Mesenchymal stem cell (in vitro differentiated cells and primary cell): Measurements from ENCODE around the gene KRT75.
A peak's percentile ranks its signal among the peaks of the same experiment; 100 is the strongest.

Source experiments
- DNase-seq: peaks from one replicate; pipeline ENCODE4 v3.0.0-alpha.2; 2013
- H2AFZ ChIP-seq: one replicate; pipeline ENCODE4 v1.6.1; 2013; ENCODE audit warnings: low read depth, mild to moderate bottlenecking, control low read depth, inconsistent platforms, low read length, moderate library complexity
- H2AK5ac ChIP-seq: 2 replicates; pipeline ENCODE4 v1.6.1; 2013; ENCODE audit warnings: low read length, moderate library complexity, mild to moderate bottlenecking, inconsistent platforms; ENCODE audit not compliant: severe bottlenecking
- H2BK120ac ChIP-seq: one replicate; pipeline ENCODE4 v1.6.1; 2013; ENCODE audit warnings: low read depth, mild to moderate bottlenecking, inconsistent platforms, low read length, moderate library complexity
- H2BK12ac ChIP-seq, 2 experiments: one replicate each; pipeline ENCODE4 v1.6.1; 2013; ENCODE audit warnings: inconsistent platforms in 2 of 2, low read length in 2 of 2, mild to moderate bottlenecking in 2 of 2, moderate library complexity in 2 of 2, control low read depth in 1 of 2
- H2BK15ac ChIP-seq: one replicate; pipeline ENCODE4 v1.6.1; 2013; ENCODE audit warnings: mild to moderate bottlenecking, low read depth, inconsistent platforms; ENCODE audit not compliant: poor library complexity, severe bottlenecking
- H2BK5ac ChIP-seq: 2 replicates; pipeline ENCODE4 v1.6.1; 2013; ENCODE audit warnings: low read depth, mild to moderate bottlenecking, low read length, control low read depth, inconsistent platforms; ENCODE audit not compliant: poor library complexity, severe bottlenecking
- H3K14ac ChIP-seq, 2 experiments: one replicate each; pipeline ENCODE4 v1.6.1; 2013; ENCODE audit warnings: inconsistent platforms in 2 of 2, low read length in 2 of 2, control low read depth in 1 of 2, mild to moderate bottlenecking in 1 of 2, moderate library complexity in 1 of 2
- H3K18ac ChIP-seq, 2 experiments: one replicate each; pipeline ENCODE4 v1.6.1; 2013; ENCODE audit warnings: inconsistent platforms in 2 of 2, low read length in 2 of 2, control low read depth in 1 of 2, low read depth in 1 of 2, mild to moderate bottlenecking in 1 of 2
- H3K23ac ChIP-seq, 2 experiments: one replicate each; pipeline ENCODE4 v1.6.1; 2013; ENCODE audit warnings: inconsistent platforms in 2 of 2, low read length in 2 of 2, mild to moderate bottlenecking in 2 of 2, moderate library complexity in 2 of 2, control low read depth in 1 of 2
- H3K27ac ChIP-seq: 2 replicates; pipeline ENCODE4 v1.5.1; 2013; ENCODE audit warnings: mild to moderate bottlenecking, moderate library complexity, low read length, control low read depth, inconsistent platforms; ENCODE audit not compliant: poor library complexity, severe bottlenecking
- H3K27me3 ChIP-seq, 2 experiments: 2 replicates each; pipeline versions ENCODE4 v1.6.1 to v1.7.0; 2013; ENCODE audit warnings: low read length in 2 of 2, mild to moderate bottlenecking in 2 of 2, moderate library complexity in 2 of 2, control low read depth in 1 of 2, inconsistent platforms in 1 of 2; ENCODE audit not compliant: control insufficient read depth in 1 of 2, insufficient read depth in 1 of 2
- H3K36me3 ChIP-seq, 2 experiments: 2 replicates each; pipeline versions ENCODE4 v1.6.1 to v1.7.0; 2013; ENCODE audit warnings: low read length in 2 of 2, control low read depth in 1 of 2, inconsistent platforms in 1 of 2, low read depth in 1 of 2, mild to moderate bottlenecking in 1 of 2; ENCODE audit not compliant: insufficient read depth in 2 of 2, control insufficient read depth in 1 of 2
- H3K4ac ChIP-seq, 2 experiments: one replicate each; pipeline ENCODE4 v1.6.1; 2013; ENCODE audit warnings: inconsistent platforms in 2 of 2, low read length in 2 of 2, mild to moderate bottlenecking in 2 of 2, moderate library complexity in 2 of 2, control low read depth in 1 of 2, low read depth in 1 of 2
- H3K4me1 ChIP-seq: 2 replicates; pipeline ENCODE4 v1.6.1; 2013; ENCODE audit warnings: low read depth, low read length, control low read depth; ENCODE audit not compliant: control insufficient read depth, insufficient read depth
- H3K4me2 ChIP-seq: 2 replicates; pipeline ENCODE4 v1.6.1; 2013; ENCODE audit warnings: low read length, mild to moderate bottlenecking, inconsistent platforms; ENCODE audit not compliant: poor library complexity, severe bottlenecking
- H3K4me3 ChIP-seq, 2 experiments: 2 replicates each; pipeline versions ENCODE4 v1.5.1 to v1.7.0; 2013; ENCODE audit warnings: low read length in 2 of 2, mild to moderate bottlenecking in 2 of 2, control low read depth in 1 of 2, low read depth in 1 of 2; ENCODE audit not compliant: insufficient read depth in 1 of 2
- H3K79me1 ChIP-seq: replicated peaks from 2 replicates; pipeline ENCODE4 v1.6.1; 2013; ENCODE audit warnings: mild to moderate bottlenecking, control low read depth, low read length, inconsistent platforms; ENCODE audit not compliant: poor library complexity, severe bottlenecking
- H3K9ac ChIP-seq: 2 replicates; pipeline ENCODE4 v1.7.0; 2013; ENCODE audit warnings: mild to moderate bottlenecking, low read length, moderate library complexity
- H3K9me3 ChIP-seq: 2 replicates; pipeline ENCODE4 v1.7.0; 2013; ENCODE audit warnings: mild to moderate bottlenecking, low read length; ENCODE audit not compliant: control insufficient read depth
- H4K8ac ChIP-seq: one replicate; pipeline ENCODE4 v1.6.1; 2013; ENCODE audit warnings: inconsistent platforms, mild to moderate bottlenecking, low read length, moderate library complexity
- H4K91ac ChIP-seq: one replicate; pipeline ENCODE4 v1.6.1; 2013; ENCODE audit warnings: mild to moderate bottlenecking, low read length, inconsistent platforms
- WGBS: methylation state at CpG from one replicate; pipeline ENCODE4 v1.1.7; 2013; ENCODE audit warnings: mixed read lengths; 5-methylcytosine and 5-hydroxymethylcytosine counted together

Gene KRT75

DNA sequence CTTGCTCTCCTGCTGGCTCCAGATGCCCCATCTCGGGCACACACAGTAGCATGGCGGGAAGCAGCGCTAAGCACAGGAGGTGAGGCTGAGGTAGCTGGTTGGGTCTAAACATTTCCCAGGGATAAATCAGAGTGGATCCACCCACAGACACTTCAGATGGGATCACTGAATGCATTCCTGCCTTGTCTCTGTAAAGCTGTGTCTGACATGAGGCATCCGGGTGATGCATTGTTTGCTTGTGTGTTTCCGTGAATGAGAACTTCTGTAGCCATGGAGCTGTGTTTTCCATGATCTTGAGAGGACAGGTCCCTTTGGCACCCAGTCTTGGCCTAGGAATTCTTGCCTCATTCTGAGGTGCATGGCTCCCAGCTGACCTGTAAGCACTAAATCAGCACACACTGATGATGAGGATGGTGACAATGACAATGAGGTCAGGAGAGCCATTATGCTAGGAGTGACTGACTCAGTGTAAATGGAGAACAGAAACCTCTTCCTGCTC is 6.7 kb upstream of the KRT75 start:
- no peak overlapping the region for H2BK5ac ChIP-seq
- H3K4me3 ChIP-seq: no peak overlapping the region
- H3K14ac ChIP-seq: no peak overlapping the region
- no peak overlapping the region for H3K18ac ChIP-seq
- H3K9ac ChIP-seq: peak overlapping the region; percentile 6
- H3K4me2 ChIP-seq: no peak overlapping the region
- no peak overlapping the region for H2BK120ac ChIP-seq
- no peaks in the 10 kb centered on the region for H3K9me3 ChIP-seq
- no peaks in the 10 kb centered on the region for H3K4me1 ChIP-seq
- 91% methylated on average over 5 of the region's 5 CpGs for WGBS
- H4K91ac ChIP-seq: no peak overlapping the region
- no peak overlapping the region for H2AK5ac ChIP-seq
- no peak overlapping the region for H2AFZ ChIP-seq
- no peak overlapping the region for H2BK15ac ChIP-seq
- no peak overlapping the region for H3K27ac ChIP-seq
- H3K4ac ChIP-seq: no peak overlapping the region
- H3K23ac ChIP-seq: no peak overlapping the region
- no peak overlapping the region for H2BK12ac ChIP-seq
- peaks cover 23 to 27% of the 10 kb centered on the region in 2 experiments for H3K27me3 ChIP-seq
- no peak overlapping the region for H4K8ac ChIP-seq
- H3K36me3 ChIP-seq: no peaks in the 10 kb centered on the region
- no peaks in the 10 kb centered on the region for H3K79me1 ChIP-seq
- peak; percentile 17 for DNase-seq

DNA sequence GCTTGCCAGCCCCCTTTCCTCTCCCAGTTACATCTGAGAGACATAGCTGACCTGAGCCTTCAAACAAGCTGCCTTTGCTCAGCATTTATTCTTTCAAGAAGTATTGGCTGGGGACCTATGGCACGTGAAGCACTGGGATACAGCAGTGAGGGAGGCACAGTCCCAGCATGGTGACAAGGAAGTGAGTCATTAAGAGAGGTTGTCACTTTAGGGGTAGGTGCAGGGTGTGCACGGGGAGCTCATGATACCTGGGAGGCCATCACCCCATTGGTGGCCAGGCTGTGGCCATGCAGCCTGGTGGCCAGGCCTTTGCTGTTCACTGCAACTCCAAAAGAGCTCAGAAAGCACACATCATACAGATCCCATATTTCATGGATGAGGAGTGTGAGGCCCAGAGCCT is 5.7 kb upstream of the KRT75 start:
- H3K14ac ChIP-seq: no peak overlapping the region
- no peaks in the 10 kb centered on the region for H3K4me1 ChIP-seq

DNA sequence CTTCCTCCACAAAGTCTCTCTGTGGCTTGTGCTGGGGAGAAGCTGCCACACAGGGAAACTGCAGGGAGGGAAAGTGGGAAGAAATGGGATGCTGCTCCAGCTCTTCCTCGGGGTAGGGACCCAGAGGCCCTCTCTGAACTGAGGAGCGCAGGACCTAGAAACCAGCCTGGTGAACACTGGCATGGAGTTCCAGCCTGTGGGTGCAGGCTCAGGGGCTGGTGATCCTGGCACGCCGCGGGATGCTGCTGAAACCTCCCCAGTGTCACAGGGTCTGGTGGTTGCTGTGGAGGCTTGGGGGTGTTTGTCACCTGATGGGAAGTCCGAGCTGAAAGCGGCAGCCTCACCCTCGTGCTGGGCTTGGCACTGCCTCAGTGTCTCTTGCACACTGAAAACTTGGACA is 5.2 kb upstream of the KRT75 start:
- WGBS: 70% methylated on average over 8 of the region's 8 CpGs
- H3K14ac ChIP-seq: no peak overlapping the region

More for the DNA sequence above, 5.7 kb upstream of the KRT75 start:
- H3K27ac ChIP-seq: no peak overlapping the region
- no peak overlapping the region for H3K4me2 ChIP-seq
- no peaks in the 10 kb centered on the region for H3K9me3 ChIP-seq
- no peak overlapping the region for H2BK120ac ChIP-seq
- WGBS: 53% methylated on average over 1 of the region's 2 CpGs
- no peak overlapping the region for H3K23ac ChIP-seq
- no peak overlapping the region for H2BK5ac ChIP-seq
- H3K18ac ChIP-seq: no peak overlapping the region
- no peak overlapping the region for H2AK5ac ChIP-seq
- peaks cover 17 to 27% of the 10 kb centered on the region in 2 experiments for H3K27me3 ChIP-seq
- H3K4ac ChIP-seq: no peak overlapping the region
- H2BK12ac ChIP-seq: no peak overlapping the region
- H3K4me3 ChIP-seq: no peak overlapping the region
- H4K8ac ChIP-seq: no peak overlapping the region
- no peak overlapping the region for H3K9ac ChIP-seq
- no peak for DNase-seq
- H3K79me1 ChIP-seq: no peaks in the 10 kb centered on the region
- no peaks in the 10 kb centered on the region for H3K36me3 ChIP-seq
- H4K91ac ChIP-seq: no peak overlapping the region
- H2AFZ ChIP-seq: no peak overlapping the region
- no peak overlapping the region for H2BK15ac ChIP-seq

DNA sequence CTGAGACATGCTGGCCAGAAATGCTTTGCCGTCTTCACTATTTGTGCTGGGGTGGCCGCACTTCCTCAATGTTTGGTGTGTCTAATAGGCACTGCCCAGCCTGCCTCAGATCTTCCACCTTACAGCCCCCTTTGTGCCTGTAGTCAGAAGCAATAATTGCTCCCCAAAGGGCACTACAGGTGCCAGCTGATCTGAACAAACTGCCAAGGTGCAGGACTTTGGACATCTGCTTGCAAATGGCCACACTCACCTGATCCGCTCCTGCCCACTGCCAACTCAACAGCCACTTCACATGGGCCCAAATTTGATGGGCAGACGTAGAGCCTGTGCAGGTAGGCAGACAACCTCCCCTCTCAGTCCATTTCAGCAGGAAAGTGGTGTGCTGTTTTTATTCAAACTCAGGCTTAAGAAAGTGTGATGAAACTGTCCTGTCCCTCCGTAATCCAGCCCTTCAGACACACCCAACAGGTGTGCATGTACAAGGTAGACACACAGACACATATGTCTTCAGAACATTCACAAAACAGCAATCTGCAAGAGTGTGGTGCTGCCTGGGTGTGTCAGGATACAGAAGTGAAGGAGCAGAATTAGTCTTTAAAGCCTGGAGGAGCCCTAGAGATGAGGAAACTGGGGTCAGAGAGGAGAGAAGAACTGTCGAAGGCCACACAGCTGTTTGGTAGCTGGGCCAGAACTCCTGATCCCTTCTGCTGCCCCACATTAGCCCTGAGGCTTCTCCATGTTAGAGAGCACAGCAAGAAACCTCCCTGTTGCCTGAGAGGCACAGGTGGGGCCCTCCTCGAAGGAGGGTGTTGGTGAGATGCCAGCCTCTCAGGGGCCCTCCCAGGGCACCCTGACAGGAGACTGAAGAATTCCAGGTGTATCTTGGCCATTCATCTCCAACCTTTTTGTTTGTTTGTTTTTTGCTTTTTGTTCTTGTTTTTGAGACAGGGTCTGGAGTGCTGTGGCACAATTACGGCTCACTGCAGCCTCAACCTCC is 4.4 kb upstream of the KRT75 start:
- no peaks in the 10 kb centered on the region for H3K36me3 ChIP-seq
- no peak overlapping the region for H3K27ac ChIP-seq
- no peak overlapping the region for H2AK5ac ChIP-seq
- H3K4me1 ChIP-seq: no peaks in the 10 kb centered on the region
- H3K9ac ChIP-seq: no peak overlapping the region
- H3K27me3 ChIP-seq: peaks cover 12 to 27% of the 10 kb centered on the region in 2 experiments
- DNase-seq: no peak
- no peak overlapping the region for H2BK5ac ChIP-seq
- no peak overlapping the region for H3K14ac ChIP-seq
- H3K18ac ChIP-seq: no peak overlapping the region
- no peak overlapping the region for H3K4ac ChIP-seq
- no peak overlapping the region for H2BK12ac ChIP-seq
- H3K79me1 ChIP-seq: no peaks in the 10 kb centered on the region
- no peak overlapping the region for H2BK15ac ChIP-seq
- no peak overlapping the region for H4K91ac ChIP-seq
- no peak overlapping the region for H3K23ac ChIP-seq
- H2AFZ ChIP-seq: no peak overlapping the region
- no peaks in the 10 kb centered on the region for H3K9me3 ChIP-seq
- 83% methylated on average over 8 of the region's 8 CpGs for WGBS
- no peak overlapping the region for H3K4me2 ChIP-seq
- no peak overlapping the region for H4K8ac ChIP-seq
- H2BK120ac ChIP-seq: no peak overlapping the region
- H3K4me3 ChIP-seq: peak overlapping the region in 1 of 2 experiments; percentile 5

More for the DNA sequence above, 5.2 kb upstream of the KRT75 start:
- no peak overlapping the region for H3K23ac ChIP-seq
- H2BK120ac ChIP-seq: no peak overlapping the region
- no peaks in the 10 kb centered on the region for H3K9me3 ChIP-seq
- H2BK12ac ChIP-seq: no peak overlapping the region
- no peak overlapping the region for H2BK5ac ChIP-seq
- no peak overlapping the region for H2AFZ ChIP-seq
- H3K36me3 ChIP-seq: no peaks in the 10 kb centered on the region
- peaks cover 14 to 27% of the 10 kb centered on the region in 2 experiments for H3K27me3 ChIP-seq
- no peak overlapping the region for H3K27ac ChIP-seq
- no peak overlapping the region for H2BK15ac ChIP-seq
- no peak overlapping the region for H4K91ac ChIP-seq
- H3K79me1 ChIP-seq: no peaks in the 10 kb centered on the region
- no peak overlapping the region for H4K8ac ChIP-seq
- H3K4me2 ChIP-seq: no peak overlapping the region
- no peak overlapping the region for H3K4me3 ChIP-seq
- no peak overlapping the region for H3K18ac ChIP-seq
- H3K4me1 ChIP-seq: no peaks in the 10 kb centered on the region
- H2AK5ac ChIP-seq: no peak overlapping the region
- DNase-seq: no peak
- no peak overlapping the region for H3K9ac ChIP-seq
- no peak overlapping the region for H3K4ac ChIP-seq
